Putamen (tissue), 1 donor: ENCODE results near the gene CCDC188.

Experiments used
- DNase-seq: peaks from one replicate; pipeline ENCODE4 v3.0.0-alpha.2; 2016; ENCODE audit warnings: low spot score

The CCDC188 gene

GRCh38 chr22:20148414-20148813, 2.4 kb downstream of the CCDC188 start:
- DNase-seq: no peak

GRCh38 chr22:20147237-20147988, 3.4 kb downstream of the CCDC188 start:
- no peak for DNase-seq

- no peak for DNase-seq
These were observed 4.1 kb downstream of the CCDC188 start for GRCh38 chr22:20146777-20147176.

- no peak for DNase-seq
These were observed 5.0 kb downstream of the CCDC188 start for GRCh38 chr22:20145832-20146223.

GRCh38 chr22:20145206-20145831, 5.5 kb downstream of the CCDC188 start:
- no peak for DNase-seq

GRCh38 chr22:20143883-20144665, 6.8 kb downstream of the CCDC188 start:
- DNase-seq: no peak

GRCh38 chr22:20142711-20143621, 7.9 kb downstream of the CCDC188 start:
- DNase-seq: no peak

GRCh38 chr22:20141186-20142077, 9.4 kb downstream of the CCDC188 start:
- no peak for DNase-seq

- no peak for DNase-seq
These were observed 10.3 kb downstream of the CCDC188 start for GRCh38 chr22:20140521-20140964.

- DNase-seq: no peak
These were observed 10.8 kb downstream of the CCDC188 start for GRCh38 chr22:20140107-20140445.

- no peak for DNase-seq
These were observed 11.3 kb downstream of the CCDC188 start for GRCh38 chr22:20139391-20140106.

- no peak for DNase-seq
These were observed 12.0 kb downstream of the CCDC188 start for GRCh38 chr22:20138868-20139267.

- no peak for DNase-seq
These were observed 12.5 kb downstream of the CCDC188 start for GRCh38 chr22:20138417-20138738.

GRCh38 chr22:20137671-20138416, 13.0 kb downstream of the CCDC188 start:
- peak; percentile 60 for DNase-seq

- no peak for DNase-seq
These were observed 13.7 kb downstream of the CCDC188 start for GRCh38 chr22:20137113-20137512.

GRCh38 chr22:20136603-20136873, 14.3 kb downstream of the CCDC188 start:
- no peak for DNase-seq

GRCh38 chr22:20135806-20136602, 14.9 kb downstream of the CCDC188 start:
- no peak for DNase-seq

- no peak for DNase-seq
These were observed 15.6 kb downstream of the CCDC188 start for GRCh38 chr22:20135265-20135664.

GRCh38 chr22:20133930-20134549, 16.8 kb downstream of the CCDC188 start:
- no peak for DNase-seq
